Left lung (tissue), 10 donors: ENCODE data around the gene VPS39. TPM values are rescaled to one million over a fixed set of nuclear protein-coding genes. Genes with fewer than 3 reads are reported as not detected.
A peak's percentile ranks its signal among the peaks of the same experiment; 100 is the strongest.

Experiments used
- ATAC-seq: fragments of 200-7000 bp; cut with Tn5 transposase; one replicate; pipeline ENCODE4 v1.9.1; 2020; ENCODE audit warnings: moderate library complexity
- DNase-seq, 4 donors: peaks; one replicate each; pipeline ENCODE4 v3.0.0-alpha.2; 2013 to 2020
- H3K27ac ChIP-seq, 2 donors: fragments of 200-600 bp; sonication (generic) in 1 of 2; one replicate each; pipeline versions ENCODE4 v1.5.0 to v1.8.0; 2020 to 2021
- H3K27me3 ChIP-seq, 2 donors: fragments of 200-600 bp; sonication (generic) in 1 of 2; one replicate each; pipeline versions ENCODE4 v1.5.0 to v1.8.0; 2020 to 2021
- H3K36me3 ChIP-seq, 2 donors: fragments of 200-600 bp; sonication (generic) in 1 of 2; one replicate each; pipeline versions ENCODE4 v1.5.0 to v1.8.0; 2020 to 2021
- H3K4me1 ChIP-seq, 2 donors: fragments of 200-600 bp; one replicate each; pipeline ENCODE4 v1.8.0; 2021
- H3K4me3 ChIP-seq, 2 donors: fragments of 200-600 bp; sonication (generic) in 1 of 2; one replicate each; pipeline versions ENCODE4 v1.5.0 to v1.8.0; 2020 to 2021; ENCODE audit warnings: mild to moderate bottlenecking in 1 of 2
- H3K9me3 ChIP-seq, 2 donors: fragments of 200-600 bp; sonication (generic) in 1 of 2; one replicate each; pipeline versions ENCODE4 v1.5.0 to v1.8.0; 2020 to 2021
- CTCF ChIP-seq, 2 donors: fragments of 200-600 bp; sonication (generic) in 1 of 2; IDR thresholded peaks; one replicate each; pipeline versions ENCODE4 v1.5.0 to v1.8.0; 2021; ENCODE audit warnings: antibody characterized with exemption in 2 of 2
- intact Hi-C, 2 donors: fragments of 100-400 bp; cut with DNase I; formaldehyde crosslinking; loops; one replicate each; pipeline versions ENCODE4 v1.11.2 to v1.14.2; 2022
- polyA plus RNA-seq, 6 donors: library from polyadenylated mRNA; unstranded; fragments of 120-200 nt; gene quantifications; one replicate each; pipeline ENCODE4 v1.2.1, GENCODE V29; 2013; ENCODE audit not compliant: insufficient read length in 6 of 6
- total RNA-seq, 2 donors: library from RNA; stranded (reverse); fragmentation: NEBNext Ultra II Directional; extraction: Animal tissue kit (Norgen Biotek cat#: 25700); gene quantifications; one replicate each; pipeline ENCODE4 v1.2.1, GENCODE V29; 2021
- donor health status: DM: no; HTN: yes; CAD: no.
- donor health status: DM: no; HTN: no; CAD: no.

VPS39 gene
- total and polyA plus RNA-seq, 8 donors, result 57.8 to 87.7 (median 81.9) TPM

GRCh38 chr15:42133886-42134502 is 74.1 kb downstream of the VPS39 start:
- H3K27ac ChIP-seq, result no peak overlapping the region
- ATAC-seq (peak; percentile 73), DNase-seq (peak in 3 of 4 donors; percentile 25 to 90 (median 69))
- TF ChIP-seq CTCF (IDR thresholded peaks at IDR 0.05), result peak; percentile 56 to 61
- H3K9me3 ChIP-seq, result no peaks in the 10 kb centered on the region
- intact Hi-C loops, result no loop called here
- H3K27me3 ChIP-seq, result no peaks in the 10 kb centered on the region
- H3K4me1 ChIP-seq, result no peaks in the 10 kb centered on the region
- no peaks in the 10 kb centered on the region for H3K36me3 ChIP-seq
- no peak overlapping the region for H3K4me3 ChIP-seq

- H3K27me3 ChIP-seq, result no peaks in the 10 kb centered on the region
- no peaks in the 10 kb centered on the region for H3K9me3 ChIP-seq
- DNase-seq, result no peak
- H3K36me3 ChIP-seq, result no peaks in the 10 kb centered on the region
- ATAC-seq, result no peak
- TF ChIP-seq CTCF (IDR thresholded peaks at IDR 0.05), result no peak
- no peaks in the 10 kb centered on the region for H3K4me1 ChIP-seq
- intact Hi-C loops, result no loop called here
- no peak overlapping the region for H3K4me3 ChIP-seq
- no peak overlapping the region for H3K27ac ChIP-seq
Measured at GRCh38 chr15:42133356-42133755, 74.7 kb downstream of the VPS39 start.

- no peaks in the 10 kb centered on the region for H3K9me3 ChIP-seq
- DNase-seq, result peak in 1 of 4 donors; percentile 60
- intact Hi-C loops, result no loop called here
Measured at GRCh38 chr15:42131826-42132806, 76.0 kb downstream of the VPS39 start.

GRCh38 chr15:42131006-42131405 is 77.1 kb downstream of the VPS39 start:
- Histone ChIP-seq H3K9me3 (no peaks in the 10 kb centered on the region), H3K27me3 (no peaks in the 10 kb centered on the region), H3K4me1 (no peaks in the 10 kb centered on the region), H3K36me3 (no peaks in the 10 kb centered on the region), H3K27ac (no peak overlapping the region), H3K4me3 (no peak overlapping the region)
- ATAC-seq (no peak), DNase-seq (no peak)
- TF ChIP-seq CTCF (IDR thresholded peaks at IDR 0.05), result no peak
- intact Hi-C loops, result no loop called here

More at GRCh38 chr15:42131826-42132806, 76.0 kb downstream of the VPS39 start:
- H3K4me1 ChIP-seq, result no peaks in the 10 kb centered on the region
- no peak overlapping the region for H3K27ac ChIP-seq
- no peaks in the 10 kb centered on the region for H3K27me3 ChIP-seq
- TF ChIP-seq CTCF (IDR thresholded peaks at IDR 0.05), result no peak
- peak; percentile 94 for ATAC-seq
- no peak overlapping the region for H3K4me3 ChIP-seq
- H3K36me3 ChIP-seq, result no peaks in the 10 kb centered on the region
